Measurements from ENCODE around the gene ACIN1. TPM values are rescaled to one million over a fixed set of nuclear protein-coding genes. Genes with fewer than 3 reads are reported as not detected.

The ACIN1 gene
- total and polyA plus RNA-seq, 8 donors = 137 to 380 (median 332) TPM

DNA sequence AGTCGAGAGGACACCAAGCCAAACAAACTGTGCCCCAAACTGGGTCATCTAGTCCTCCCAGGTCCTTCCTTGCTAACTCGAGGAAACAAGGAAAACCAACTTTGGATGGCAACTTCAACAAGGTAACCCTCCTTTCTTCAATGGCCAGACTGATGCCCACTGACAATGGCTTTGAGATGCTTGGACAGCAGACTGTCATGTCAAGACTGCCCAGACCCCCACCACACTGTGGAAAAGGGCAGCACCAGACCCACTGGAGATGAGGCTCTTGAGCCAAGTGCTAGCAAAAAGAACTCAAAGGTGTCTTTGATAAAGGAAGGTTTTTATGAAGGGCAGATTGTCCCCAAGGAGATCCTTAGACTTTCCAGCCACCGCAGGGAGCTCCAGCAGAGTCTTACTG, 28.6 kb downstream of the ACIN1 start:
- Histone ChIP-seq H3K4me3 (no peak overlapping the region), H3K27me3 (no peaks in the 10 kb centered on the region), H3K36me3 (peaks cover 5 to 80% of the 10 kb centered on the region in 2 donors), H3K4me1 (peaks cover 0 to 44% of the 10 kb centered on the region in 2 donors), H3K27ac (no peak overlapping the region), H3K9me3 (no peaks in the 10 kb centered on the region)
- ATAC-seq (no peak), DNase-seq (no peak)
- intact Hi-C loops (cut with DNase I) = loop anchor here in 1 of 2 donors (5.0 kb wide), 1 partner anchor 41 kb away; no protein-coding TSS in a partner anchor
- TF ChIP-seq, protein P1, sequence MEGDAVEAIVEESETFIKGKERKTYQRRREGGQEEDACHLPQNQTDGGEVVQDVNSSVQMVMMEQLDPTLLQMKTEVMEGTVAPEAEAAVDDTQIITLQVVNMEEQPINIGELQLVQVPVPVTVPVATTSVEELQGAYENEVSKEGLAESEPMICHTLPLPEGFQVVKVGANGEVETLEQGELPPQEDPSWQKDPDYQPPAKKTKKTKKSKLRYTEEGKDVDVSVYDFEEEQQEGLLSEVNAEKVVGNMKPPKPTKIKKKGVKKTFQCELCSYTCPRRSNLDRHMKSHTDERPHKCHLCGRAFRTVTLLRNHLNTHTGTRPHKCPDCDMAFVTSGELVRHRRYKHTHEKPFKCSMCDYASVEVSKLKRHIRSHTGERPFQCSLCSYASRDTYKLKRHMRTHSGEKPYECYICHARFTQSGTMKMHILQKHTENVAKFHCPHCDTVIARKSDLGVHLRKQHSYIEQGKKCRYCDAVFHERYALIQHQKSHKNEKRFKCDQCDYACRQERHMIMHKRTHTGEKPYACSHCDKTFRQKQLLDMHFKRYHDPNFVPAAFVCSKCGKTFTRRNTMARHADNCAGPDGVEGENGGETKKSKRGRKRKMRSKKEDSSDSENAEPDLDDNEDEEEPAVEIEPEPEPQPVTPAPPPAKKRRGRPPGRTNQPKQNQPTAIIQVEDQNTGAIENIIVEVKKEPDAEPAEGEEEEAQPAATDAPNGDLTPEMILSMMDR (IDR thresholded peaks at IDR 0.05) = no peak

- peaks cover 0 to 18% of the 10 kb centered on the region in 2 donors for H3K4me1 ChIP-seq
- no peak overlapping the region for H3K27ac ChIP-seq
- TF ChIP-seq, protein P1 (IDR thresholded peaks at IDR 0.05) = no peak
- H3K4me3 ChIP-seq = no peak overlapping the region
- intact Hi-C loops (cut with DNase I) = no loop called here
- H3K36me3 ChIP-seq = peaks cover 5 to 100% of the 10 kb centered on the region in 2 donors
- H3K9me3 ChIP-seq = no peaks in the 10 kb centered on the region
- H3K27me3 ChIP-seq = no peaks in the 10 kb centered on the region
- ATAC-seq = no peak
- no peak for DNase-seq
Observed at GRCh38 chr14:23063601-23064000, 31.3 kb downstream of the ACIN1 start.

DNA sequence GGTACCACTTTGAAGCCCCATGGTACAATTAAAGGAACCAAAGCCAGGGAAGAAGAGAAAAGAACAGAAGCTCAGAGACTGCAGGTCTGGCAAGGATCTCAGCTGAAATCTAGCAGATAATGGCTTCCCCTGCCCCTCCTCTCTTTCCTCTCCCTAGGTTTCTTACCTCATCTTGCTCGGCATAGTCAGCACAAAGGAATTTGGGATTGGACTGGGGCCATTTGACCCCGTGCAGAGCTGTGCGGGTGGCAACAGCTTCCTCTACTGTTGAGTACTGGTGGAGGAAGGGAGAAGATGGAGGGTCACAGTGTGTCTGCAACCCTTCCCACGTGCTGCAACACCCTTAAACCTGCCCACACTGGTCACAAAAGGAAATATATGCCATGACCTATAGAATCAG, 32.9 kb downstream of the ACIN1 start:
- peak; percentile 44 for ATAC-seq
- Histone ChIP-seq H3K27me3 (peaks cover 0 to 4% of the 10 kb centered on the region in 2 donors), H3K36me3 (peaks cover 5 to 87% of the 10 kb centered on the region in 2 donors), H3K9me3 (no peaks in the 10 kb centered on the region), H3K4me1 (peaks cover under 1 to 25% of the 10 kb centered on the region in 2 donors), H3K4me3 (no peak overlapping the region), H3K27ac (peak overlapping the region in 1 of 2 donors; percentile 45)
- peak in 2 of 4 donors; percentile 50 to 68 for DNase-seq
- TF ChIP-seq, protein P1 (IDR thresholded peaks at IDR 0.05) = no peak
- intact Hi-C loops (cut with DNase I) = no loop called here

- TF ChIP-seq, protein P1 (IDR thresholded peaks at IDR 0.05) = no peak
- Histone ChIP-seq H3K27ac (no peak overlapping the region), H3K4me1 (peaks cover 11 to 37% of the 10 kb centered on the region in 2 donors), H3K9me3 (no peaks in the 10 kb centered on the region), H3K36me3 (peaks cover 5 to 74% of the 10 kb centered on the region in 2 donors), H3K27me3 (peaks cover 0 to 8% of the 10 kb centered on the region in 2 donors), H3K4me3 (no peak overlapping the region)
- intact Hi-C loops (cut with DNase I) = no loop called here
- DNase-seq (no peak), ATAC-seq (no peak)
Observed at GRCh38 chr14:23060536-23061260, 34.2 kb downstream of the ACIN1 start.

GRCh38 chr14:23058654-23059504, 36.1 kb downstream of the ACIN1 start:
- intact Hi-C loops (cut with DNase I) = loop anchor here (5.0 to 10.0 kb wide), 2 partner anchors 72 to 74 kb away; partner anchors contain the start of gene AJUBA (in 1 of the 2)
- Histone ChIP-seq H3K4me3 (no peak overlapping the region), H3K4me1 (peaks cover 11 to 37% of the 10 kb centered on the region in 2 donors), H3K27me3 (peaks cover 0 to 8% of the 10 kb centered on the region in 2 donors), H3K36me3 (peaks cover 5 to 56% of the 10 kb centered on the region in 2 donors), H3K27ac (no peak overlapping the region), H3K9me3 (no peaks in the 10 kb centered on the region)
- no peak for ATAC-seq
- TF ChIP-seq, protein P1 (IDR thresholded peaks at IDR 0.05) = no peak
- no peak for DNase-seq

All from left lung (tissue), 10 donors.